SK-N-SH (cell line): ENCODE measurements around the gene FDXR. TPM values are rescaled to one million over a fixed set of nuclear protein-coding genes. Genes with fewer than 3 reads are reported as not detected.

Source experiments
- CTCF ChIA-PET: fragments of 300-600, 350-600 bp; formaldehyde crosslinking; extraction: SDS; loops from one replicate; lab custom pipeline; 2021; lab: Yijun Ruan, JAX
- POLR2A ChIA-PET: fragments of 350-600 bp; sonication (Branson Sonifier 250); formaldehyde crosslinking; extraction: SDS; loops from one replicate; lab custom pipeline; 2020; ENCODE audit warnings: antibody characterized with exemption, inconsistent platforms; lab: Yijun Ruan, JAX
- DNase-seq: peaks from one replicate; pipeline ENCODE4 v3.0.0; 2012
- H2AFZ ChIP-seq: fragments of 200-600 bp; sonication (generic); 2 replicates; pipeline ENCODE4 v1.8.1; 2016; ENCODE audit warnings: antibody characterized with exemption, mild to moderate bottlenecking, low read depth
- H3F3A ChIP-seq: fragments of 200-600 bp; sonication (generic); replicated peaks from 2 replicates; pipeline ENCODE3; 2016; ENCODE audit warnings: antibody characterized with exemption, mild to moderate bottlenecking; ENCODE audit not compliant: insufficient read depth
- H3K27ac ChIP-seq, 2 experiments: fragments of 200-500 bp in 1 of 2; fragments of 200-600 bp in 1 of 2; sonication (Bioruptor generic) in 1 of 2; sonication (generic), shearing (Covaris generic) in 1 of 2; 2 replicates each; pipeline versions ENCODE4 v1.5.1 to v1.6.1; 2014 to 2016; ENCODE audit warnings: low read depth in 2 of 2, inconsistent platforms in 1 of 2, low read length in 1 of 2, mild to moderate bottlenecking in 1 of 2, mixed read lengths in 1 of 2
- H3K27me3 ChIP-seq: fragments of 200-600 bp; sonication (generic), shearing (Covaris generic); 2 replicates; pipeline ENCODE4 v1.6.1; 2016; ENCODE audit warnings: mixed run types; ENCODE audit not compliant: insufficient read depth
- H3K36me3 ChIP-seq, 2 experiments: fragments of 200-500 bp in 1 of 2; fragments of 200-600 bp in 1 of 2; sonication (Bioruptor generic) in 1 of 2; sonication (generic) in 1 of 2; replicated peaks in 1 of 2; 2 replicates each; pipeline versions ENCODE3 to v1.5.1; 2014 to 2016; ENCODE audit warnings: low read length in 1 of 2, mild to moderate bottlenecking in 1 of 2; ENCODE audit not compliant: insufficient read depth in 2 of 2, control insufficient read depth in 1 of 2
- H3K4me1 ChIP-seq, 2 experiments: fragments of 200-500 bp in 1 of 2; fragments of 200-600 bp in 1 of 2; sonication (Bioruptor generic) in 1 of 2; sonication (generic), shearing (Covaris generic) in 1 of 2; 2 replicates each; pipeline versions ENCODE4 v1.5.1 to v1.6.1; 2014 to 2016; ENCODE audit warnings: low read depth in 1 of 2, low read length in 1 of 2, mixed run types in 1 of 2; ENCODE audit not compliant: insufficient read depth in 2 of 2, control insufficient read depth in 1 of 2
- H3K4me2 ChIP-seq: fragments of 200-600 bp; sonication (generic), shearing (Covaris generic); 2 replicates; pipeline ENCODE4 v1.6.1; 2017; ENCODE audit warnings: mixed run types
- H3K4me3 ChIP-seq, 2 experiments: fragments of 200-500 bp in 1 of 2; fragments of 200-600 bp in 1 of 2; sonication (Bioruptor generic) in 1 of 2; sonication (generic), shearing (Covaris generic) in 1 of 2; 2 replicates each; pipeline versions ENCODE4 v1.5.1 to v1.8.1; 2014 to 2016; ENCODE audit warnings: low read depth in 2 of 2, inconsistent platforms in 1 of 2, low read length in 1 of 2, mild to moderate bottlenecking in 1 of 2, mixed read lengths in 1 of 2, moderate library complexity in 1 of 2
- H3K79me2 ChIP-seq: fragments of 200-600 bp; sonication (generic); 2 replicates; pipeline ENCODE4 v1.8.1; 2017; ENCODE audit warnings: mild to moderate bottlenecking; ENCODE audit not compliant: insufficient read depth
- H3K9ac ChIP-seq: fragments of 200-600 bp; sonication (generic); 2 replicates; pipeline ENCODE4 v1.6.1; 2017; ENCODE audit warnings: mixed run types
- H3K9me2 ChIP-seq: fragments of 200-600 bp; sonication (generic); 2 replicates; pipeline ENCODE4 v1.6.1; 2017; ENCODE audit warnings: mixed run types
- H3K9me3 ChIP-seq: fragments of 200-600 bp; sonication (generic); 2 replicates; pipeline ENCODE4 v1.6.1; 2017; ENCODE audit warnings: mixed run types, mild to moderate bottlenecking, moderate library complexity
- H4K20me1 ChIP-seq: fragments of 200-600 bp; sonication (generic); 2 replicates; pipeline ENCODE4 v1.6.1; 2017; ENCODE audit warnings: mild to moderate bottlenecking, mixed run types; ENCODE audit not compliant: insufficient read depth
- CHD2 ChIP-seq: fragments of 150-350 bp; IDR thresholded peaks from 2 replicates; pipeline ENCODE4 v1.6.1; 2018; ENCODE audit warnings: low read length; ENCODE audit not compliant: partially characterized antibody
- FOXJ3 ChIP-seq: sonication (generic); formaldehyde crosslinking; IDR thresholded peaks from 2 replicates; pipeline ENCODE4 v1.5.1; 2020; ENCODE audit warnings: mild to moderate bottlenecking, missing genetic modification reagents
- FOXM1 ChIP-seq: IDR thresholded peaks from 2 replicates; pipeline ENCODE4 v1.4.0; 2012; ENCODE audit warnings: low read depth, mild to moderate bottlenecking
- GABPA ChIP-seq: IDR thresholded peaks from 2 replicates; pipeline ENCODE4 v1.4.0; 2012; ENCODE audit warnings: low read depth, mild to moderate bottlenecking
- JUND ChIP-seq: IDR thresholded peaks from 2 replicates; pipeline ENCODE4 v1.4.0; 2012
- NFIC ChIP-seq: IDR thresholded peaks from 2 replicates; pipeline ENCODE4 v1.4.0; 2012; ENCODE audit warnings: borderline replicate concordance
- POLR2AphosphoS5 ChIP-seq: IDR thresholded peaks from 2 replicates; pipeline ENCODE4 v1.6.1; 2012; ENCODE audit warnings: low read depth, low read length
- RAD21 ChIP-seq: IDR thresholded peaks from 2 replicates; pipeline ENCODE4 v1.6.1; 2012; ENCODE audit warnings: mild to moderate bottlenecking, low read length
- RCOR1 ChIP-seq: fragments of 150-350 bp; IDR thresholded peaks from 2 replicates; pipeline ENCODE4 v1.6.1; 2017; ENCODE audit warnings: antibody characterized with exemption, low read length
- RFX5 ChIP-seq: IDR thresholded peaks from 2 replicates; pipeline ENCODE4 v1.6.1; 2012; ENCODE audit warnings: mild to moderate bottlenecking, improper control_type of control experiment, low read length
- RXRA ChIP-seq: IDR thresholded peaks from 2 replicates; pipeline ENCODE4 v1.4.0; 2012; ENCODE audit warnings: low read depth, mild to moderate bottlenecking, borderline replicate concordance
- TCF12 ChIP-seq: IDR thresholded peaks from 2 replicates; pipeline ENCODE4 v1.4.0; 2012
- YY1 ChIP-seq: IDR thresholded peaks from 2 replicates; pipeline ENCODE4 v1.4.0; 2012; ENCODE audit warnings: low read depth, mild to moderate bottlenecking
- WGBS: methylation state at CpG from one replicate; pipeline ENCODE4 v1.1.6; 2017; ENCODE audit warnings: low lambda C conversion rate; 5-methylcytosine and 5-hydroxymethylcytosine counted together
- polyA plus RNA-seq, 3 experiments: library from polyadenylated mRNA; depleted of rRNA; stranded (reverse); fragments of >200 nt; gene quantifications; 2 replicates each; pipeline ENCODE4 v1.2.3, GENCODE V29; 2012
- TF ChIP-seq, protein P1 (sequence below): IDR thresholded peaks from 2 replicates; pipeline ENCODE4 v1.4.0; 2012; ENCODE audit warnings: low read depth
- TF ChIP-seq, protein P2 (sequence below): IDR thresholded peaks from 2 replicates; pipeline ENCODE4 v1.6.1; 2012; ENCODE audit warnings: mild to moderate bottlenecking, low read depth, low read length, moderate library complexity
- TF ChIP-seq, protein P3 (sequence below): IDR thresholded peaks from 2 replicates; pipeline ENCODE4; 2012
- TF ChIP-seq, protein P4 (sequence below): fragments of 150-350 bp; IDR thresholded peaks from 2 replicates; pipeline ENCODE4 v1.6.1; 2017; ENCODE audit warnings: antibody characterized with exemption, low read length, low read depth, borderline replicate concordance

The FDXR gene
- polyA plus RNA-seq, 1 of the 3 experiments (the other 2 are of a cell fraction): 86.7 TPM

DNA sequence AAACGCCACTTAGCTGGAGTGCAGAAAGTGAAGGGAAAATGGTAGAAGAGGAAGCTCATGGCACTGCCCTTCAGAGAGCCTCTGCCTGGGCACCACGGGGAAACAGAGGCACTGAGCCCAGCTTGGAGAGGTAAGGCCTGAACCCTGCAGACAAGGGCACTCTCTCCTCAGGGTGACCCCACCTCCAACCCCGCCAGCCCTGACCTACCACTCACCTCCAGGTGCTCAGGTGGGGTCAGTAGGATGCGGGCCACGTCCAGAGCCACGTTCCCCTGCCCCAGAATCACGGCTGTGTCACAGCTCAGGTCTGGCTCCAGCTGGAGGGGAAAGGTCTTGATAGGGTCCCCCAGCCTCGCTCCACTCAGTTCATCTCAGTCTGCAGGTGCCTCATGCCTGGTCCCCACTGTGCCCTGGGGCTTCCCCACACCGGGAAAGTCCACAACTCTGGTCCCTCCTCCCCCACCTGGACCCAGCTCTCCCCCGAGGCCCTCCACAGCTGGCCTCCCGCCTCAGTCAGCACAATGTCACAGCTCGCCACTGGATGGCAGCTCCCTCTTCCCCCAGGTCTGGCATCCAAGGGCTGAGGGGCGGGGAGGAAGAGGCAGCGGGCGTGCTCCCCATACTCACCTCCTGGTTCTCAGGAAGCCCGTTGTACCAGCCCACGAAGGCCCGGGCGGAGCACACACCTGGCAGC lies 7.1 kb downstream of the FDXR start:
- no peaks in the 10 kb centered on the region for H3K9me3 ChIP-seq
- no peak overlapping the region for H3K4me2 ChIP-seq
- H3K27me3 ChIP-seq: peaks cover 11% of the 10 kb centered on the region
- ChIA-PET CTCF (interaction anchor here (0.5 to 98.1 kb wide), 24 partner anchors 6 to 308 kb away, joined by 3 to 3869 read pairs (median 4); partner anchors contain the start of genes FDXR, GRIN2C, NAT9 and NHERF1), POLR2A (no interaction called here)
- peaks cover 0 to 6% of the 10 kb centered on the region in 2 experiments; a peak in 1 of 4 replicates for H3K4me1 ChIP-seq
- no peak overlapping the region for H3K4me3 ChIP-seq
- peaks cover 29% of the 10 kb centered on the region for H4K20me1 ChIP-seq
- DNase-seq: no peak
- no peaks in the 10 kb centered on the region for H3K9me2 ChIP-seq
- H3F3A ChIP-seq: peaks cover 6% of the 10 kb centered on the region
- TF ChIP-seq RAD21 (no peak), GABPA (no peak), FOXJ3 (no peak), RFX5 (no peak), FOXM1 (no peak), RXRA (no peak), POLR2AphosphoS5 (no peak), CHD2 (no peak), NFIC (no peak), RCOR1 (no peak), JUND (no peak), YY1 (no peak), TCF12 (no peak)
- TF ChIP-seq, protein P1, sequence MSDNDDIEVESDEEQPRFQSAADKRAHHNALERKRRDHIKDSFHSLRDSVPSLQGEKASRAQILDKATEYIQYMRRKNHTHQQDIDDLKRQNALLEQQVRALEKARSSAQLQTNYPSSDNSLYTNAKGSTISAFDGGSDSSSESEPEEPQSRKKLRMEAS: no peak
- TF ChIP-seq, protein P2, sequence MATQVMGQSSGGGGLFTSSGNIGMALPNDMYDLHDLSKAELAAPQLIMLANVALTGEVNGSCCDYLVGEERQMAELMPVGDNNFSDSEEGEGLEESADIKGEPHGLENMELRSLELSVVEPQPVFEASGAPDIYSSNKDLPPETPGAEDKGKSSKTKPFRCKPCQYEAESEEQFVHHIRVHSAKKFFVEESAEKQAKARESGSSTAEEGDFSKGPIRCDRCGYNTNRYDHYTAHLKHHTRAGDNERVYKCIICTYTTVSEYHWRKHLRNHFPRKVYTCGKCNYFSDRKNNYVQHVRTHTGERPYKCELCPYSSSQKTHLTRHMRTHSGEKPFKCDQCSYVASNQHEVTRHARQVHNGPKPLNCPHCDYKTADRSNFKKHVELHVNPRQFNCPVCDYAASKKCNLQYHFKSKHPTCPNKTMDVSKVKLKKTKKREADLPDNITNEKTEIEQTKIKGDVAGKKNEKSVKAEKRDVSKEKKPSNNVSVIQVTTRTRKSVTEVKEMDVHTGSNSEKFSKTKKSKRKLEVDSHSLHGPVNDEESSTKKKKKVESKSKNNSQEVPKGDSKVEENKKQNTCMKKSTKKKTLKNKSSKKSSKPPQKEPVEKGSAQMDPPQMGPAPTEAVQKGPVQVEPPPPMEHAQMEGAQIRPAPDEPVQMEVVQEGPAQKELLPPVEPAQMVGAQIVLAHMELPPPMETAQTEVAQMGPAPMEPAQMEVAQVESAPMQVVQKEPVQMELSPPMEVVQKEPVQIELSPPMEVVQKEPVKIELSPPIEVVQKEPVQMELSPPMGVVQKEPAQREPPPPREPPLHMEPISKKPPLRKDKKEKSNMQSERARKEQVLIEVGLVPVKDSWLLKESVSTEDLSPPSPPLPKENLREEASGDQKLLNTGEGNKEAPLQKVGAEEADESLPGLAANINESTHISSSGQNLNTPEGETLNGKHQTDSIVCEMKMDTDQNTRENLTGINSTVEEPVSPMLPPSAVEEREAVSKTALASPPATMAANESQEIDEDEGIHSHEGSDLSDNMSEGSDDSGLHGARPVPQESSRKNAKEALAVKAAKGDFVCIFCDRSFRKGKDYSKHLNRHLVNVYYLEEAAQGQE: no peak
- TF ChIP-seq, protein P3, sequence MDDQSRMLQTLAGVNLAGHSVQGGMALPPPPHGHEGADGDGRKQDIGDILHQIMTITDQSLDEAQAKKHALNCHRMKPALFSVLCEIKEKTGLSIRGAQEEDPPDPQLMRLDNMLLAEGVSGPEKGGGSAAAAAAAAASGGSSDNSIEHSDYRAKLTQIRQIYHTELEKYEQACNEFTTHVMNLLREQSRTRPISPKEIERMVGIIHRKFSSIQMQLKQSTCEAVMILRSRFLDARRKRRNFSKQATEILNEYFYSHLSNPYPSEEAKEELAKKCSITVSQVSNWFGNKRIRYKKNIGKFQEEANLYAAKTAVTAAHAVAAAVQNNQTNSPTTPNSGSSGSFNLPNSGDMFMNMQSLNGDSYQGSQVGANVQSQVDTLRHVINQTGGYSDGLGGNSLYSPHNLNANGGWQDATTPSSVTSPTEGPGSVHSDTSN: no peak
- TF ChIP-seq, protein P4, sequence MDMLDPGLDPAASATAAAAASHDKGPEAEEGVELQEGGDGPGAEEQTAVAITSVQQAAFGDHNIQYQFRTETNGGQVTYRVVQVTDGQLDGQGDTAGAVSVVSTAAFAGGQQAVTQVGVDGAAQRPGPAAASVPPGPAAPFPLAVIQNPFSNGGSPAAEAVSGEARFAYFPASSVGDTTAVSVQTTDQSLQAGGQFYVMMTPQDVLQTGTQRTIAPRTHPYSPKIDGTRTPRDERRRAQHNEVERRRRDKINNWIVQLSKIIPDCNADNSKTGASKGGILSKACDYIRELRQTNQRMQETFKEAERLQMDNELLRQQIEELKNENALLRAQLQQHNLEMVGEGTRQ: no peak
- WGBS: 84% methylated on average over 18 of the region's 19 CpGs
- H3K79me2 ChIP-seq: no peaks in the 10 kb centered on the region
- no peak overlapping the region for H2AFZ ChIP-seq
- H3K27ac ChIP-seq: no peak overlapping the region
- peaks cover 10 to 31% of the 10 kb centered on the region in 2 experiments for H3K36me3 ChIP-seq
- H3K9ac ChIP-seq: no peak overlapping the region
